ENCODE data around the gene DTD2.

Gene DTD2

GRCh38 chr14:31414190-31414833 lies 43.0 kb downstream of the DTD2 start:
- in situ Hi-C loops (cut with HindIII; ENCODE audit: low pct_ligation_motif_present, low pct_unique_long_range_greater_than_20kb, low sequenced_read_pairs): no loop called here
- DNase-seq: no peak

- in situ Hi-C loops (cut with HindIII; ENCODE audit: low pct_ligation_motif_present, low pct_unique_long_range_greater_than_20kb, low sequenced_read_pairs): no loop called here
- DNase-seq: no peak
These were observed 46.0 kb downstream of the DTD2 start for GRCh38 chr14:31411218-31411727.

GRCh38 chr14:31410048-31410650 lies 47.2 kb downstream of the DTD2 start:
- no peak for DNase-seq
- in situ Hi-C loops (cut with HindIII; ENCODE audit: low pct_ligation_motif_present, low pct_unique_long_range_greater_than_20kb, low sequenced_read_pairs): no loop called here

GRCh38 chr14:31408421-31408820 lies 48.9 kb downstream of the DTD2 start:
- no peak for DNase-seq
- in situ Hi-C loops (cut with HindIII; ENCODE audit: low pct_ligation_motif_present, low pct_unique_long_range_greater_than_20kb, low sequenced_read_pairs): no loop called here

- in situ Hi-C loops (cut with HindIII; ENCODE audit: low pct_ligation_motif_present, low pct_unique_long_range_greater_than_20kb, low sequenced_read_pairs): no loop called here
- no peak for DNase-seq
These were observed 51.6 kb downstream of the DTD2 start for GRCh38 chr14:31405599-31406232.

GRCh38 chr14:31405106-31405505 lies 52.2 kb downstream of the DTD2 start:
- DNase-seq: no peak
- in situ Hi-C loops (cut with HindIII; ENCODE audit: low pct_ligation_motif_present, low pct_unique_long_range_greater_than_20kb, low sequenced_read_pairs): no loop called here

GRCh38 chr14:31403707-31404106 lies 53.6 kb downstream of the DTD2 start:
- DNase-seq: no peak
- in situ Hi-C loops (cut with HindIII; ENCODE audit: low pct_ligation_motif_present, low pct_unique_long_range_greater_than_20kb, low sequenced_read_pairs): no loop called here

GRCh38 chr14:31402764-31403439 lies 54.4 kb downstream of the DTD2 start:
- no peak for DNase-seq
- in situ Hi-C loops (cut with HindIII; ENCODE audit: low pct_ligation_motif_present, low pct_unique_long_range_greater_than_20kb, low sequenced_read_pairs): no loop called here

- in situ Hi-C loops (cut with HindIII; ENCODE audit: low pct_ligation_motif_present, low pct_unique_long_range_greater_than_20kb, low sequenced_read_pairs): no loop called here
- DNase-seq: no peak
These were observed 55.9 kb downstream of the DTD2 start for GRCh38 chr14:31401369-31401932.

- in situ Hi-C loops (cut with HindIII; ENCODE audit: low pct_ligation_motif_present, low pct_unique_long_range_greater_than_20kb, low sequenced_read_pairs): no loop called here
- no peak for DNase-seq
These were observed 57.2 kb downstream of the DTD2 start for GRCh38 chr14:31400031-31400638.
